Neural cell (in vitro differentiated cells): ENCODE data around the gene GUCD1.

Experiments used
- EP300 ChIP-seq: fragments of 450-650 bp; conservative IDR thresholded peaks from 2 replicates; pipeline ENCODE4 v1.6.1; 2014; ENCODE audit warnings: antibody characterized with exemption, mild to moderate bottlenecking, moderate library complexity; ENCODE audit not compliant: poor library complexity, severe bottlenecking
- EZH2 ChIP-seq: fragments of 200-600, 300-800 bp; shearing (Covaris generic), sonication (generic); IDR thresholded peaks from 2 replicates; pipeline ENCODE4 v1.6.1; 2014; ENCODE audit warnings: antibody characterized with exemption, low read length, borderline replicate concordance, mild to moderate bottlenecking; ENCODE audit not compliant: insufficient read depth, poor library complexity, severe bottlenecking
- POLR2AphosphoS5 ChIP-seq: IDR thresholded peaks from 2 replicates; pipeline ENCODE4 v1.6.1; 2012
- TF ChIP-seq, protein P1 (sequence below): fragments of 450-650 bp; IDR thresholded peaks from 2 replicates; pipeline ENCODE4 v1.5.1; 2014; ENCODE audit warnings: antibody characterized with exemption, mild to moderate bottlenecking, moderate library complexity; ENCODE audit not compliant: poor library complexity, severe bottlenecking
- TF ChIP-seq, protein P2 (sequence below): IDR thresholded peaks from 2 replicates; pipeline ENCODE4 v1.6.1; 2012; ENCODE audit warnings: borderline replicate concordance

DNA sequence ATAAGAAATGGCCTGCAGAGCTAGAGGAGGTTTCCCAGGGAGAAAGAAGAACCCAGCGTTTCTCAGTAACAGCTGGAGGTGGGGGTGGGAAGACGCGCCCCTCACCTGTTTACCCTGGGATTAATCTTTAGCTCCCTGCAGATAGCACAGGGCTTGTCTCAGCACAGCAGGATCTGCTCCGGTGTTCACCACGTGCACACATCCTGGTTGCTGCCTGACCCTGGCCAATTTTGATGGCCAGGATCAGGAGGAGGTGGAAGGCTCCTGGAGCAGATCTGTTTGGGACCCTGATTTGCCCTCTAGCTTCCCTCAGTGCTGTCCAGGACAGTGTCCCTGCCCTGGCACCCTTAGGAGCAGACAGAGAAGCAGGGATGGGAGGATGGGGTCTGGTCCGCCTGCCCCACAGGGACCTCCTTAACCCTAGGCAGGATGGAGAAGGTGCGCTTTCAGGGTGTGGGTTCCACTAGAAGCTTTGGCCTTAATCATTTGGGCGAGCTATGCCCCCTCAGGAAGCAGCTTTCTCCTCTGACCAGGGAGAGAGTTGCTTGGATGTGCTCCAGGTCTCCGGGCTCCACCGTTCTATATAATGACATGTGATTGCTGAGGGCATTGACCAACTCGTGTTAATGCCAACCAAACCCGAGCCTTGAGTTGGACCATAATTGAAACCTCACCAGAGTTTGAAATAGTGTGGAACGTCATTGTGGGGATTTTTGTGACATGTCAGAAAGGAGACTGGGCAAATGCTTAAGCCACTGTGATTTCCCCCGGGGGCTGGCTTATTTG, 40.5 kb downstream of the GUCD1 start:
- TF ChIP-seq, protein P1, sequence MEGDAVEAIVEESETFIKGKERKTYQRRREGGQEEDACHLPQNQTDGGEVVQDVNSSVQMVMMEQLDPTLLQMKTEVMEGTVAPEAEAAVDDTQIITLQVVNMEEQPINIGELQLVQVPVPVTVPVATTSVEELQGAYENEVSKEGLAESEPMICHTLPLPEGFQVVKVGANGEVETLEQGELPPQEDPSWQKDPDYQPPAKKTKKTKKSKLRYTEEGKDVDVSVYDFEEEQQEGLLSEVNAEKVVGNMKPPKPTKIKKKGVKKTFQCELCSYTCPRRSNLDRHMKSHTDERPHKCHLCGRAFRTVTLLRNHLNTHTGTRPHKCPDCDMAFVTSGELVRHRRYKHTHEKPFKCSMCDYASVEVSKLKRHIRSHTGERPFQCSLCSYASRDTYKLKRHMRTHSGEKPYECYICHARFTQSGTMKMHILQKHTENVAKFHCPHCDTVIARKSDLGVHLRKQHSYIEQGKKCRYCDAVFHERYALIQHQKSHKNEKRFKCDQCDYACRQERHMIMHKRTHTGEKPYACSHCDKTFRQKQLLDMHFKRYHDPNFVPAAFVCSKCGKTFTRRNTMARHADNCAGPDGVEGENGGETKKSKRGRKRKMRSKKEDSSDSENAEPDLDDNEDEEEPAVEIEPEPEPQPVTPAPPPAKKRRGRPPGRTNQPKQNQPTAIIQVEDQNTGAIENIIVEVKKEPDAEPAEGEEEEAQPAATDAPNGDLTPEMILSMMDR, result no peak
- TF ChIP-seq EP300, result no peak
- TF ChIP-seq, protein P2, sequence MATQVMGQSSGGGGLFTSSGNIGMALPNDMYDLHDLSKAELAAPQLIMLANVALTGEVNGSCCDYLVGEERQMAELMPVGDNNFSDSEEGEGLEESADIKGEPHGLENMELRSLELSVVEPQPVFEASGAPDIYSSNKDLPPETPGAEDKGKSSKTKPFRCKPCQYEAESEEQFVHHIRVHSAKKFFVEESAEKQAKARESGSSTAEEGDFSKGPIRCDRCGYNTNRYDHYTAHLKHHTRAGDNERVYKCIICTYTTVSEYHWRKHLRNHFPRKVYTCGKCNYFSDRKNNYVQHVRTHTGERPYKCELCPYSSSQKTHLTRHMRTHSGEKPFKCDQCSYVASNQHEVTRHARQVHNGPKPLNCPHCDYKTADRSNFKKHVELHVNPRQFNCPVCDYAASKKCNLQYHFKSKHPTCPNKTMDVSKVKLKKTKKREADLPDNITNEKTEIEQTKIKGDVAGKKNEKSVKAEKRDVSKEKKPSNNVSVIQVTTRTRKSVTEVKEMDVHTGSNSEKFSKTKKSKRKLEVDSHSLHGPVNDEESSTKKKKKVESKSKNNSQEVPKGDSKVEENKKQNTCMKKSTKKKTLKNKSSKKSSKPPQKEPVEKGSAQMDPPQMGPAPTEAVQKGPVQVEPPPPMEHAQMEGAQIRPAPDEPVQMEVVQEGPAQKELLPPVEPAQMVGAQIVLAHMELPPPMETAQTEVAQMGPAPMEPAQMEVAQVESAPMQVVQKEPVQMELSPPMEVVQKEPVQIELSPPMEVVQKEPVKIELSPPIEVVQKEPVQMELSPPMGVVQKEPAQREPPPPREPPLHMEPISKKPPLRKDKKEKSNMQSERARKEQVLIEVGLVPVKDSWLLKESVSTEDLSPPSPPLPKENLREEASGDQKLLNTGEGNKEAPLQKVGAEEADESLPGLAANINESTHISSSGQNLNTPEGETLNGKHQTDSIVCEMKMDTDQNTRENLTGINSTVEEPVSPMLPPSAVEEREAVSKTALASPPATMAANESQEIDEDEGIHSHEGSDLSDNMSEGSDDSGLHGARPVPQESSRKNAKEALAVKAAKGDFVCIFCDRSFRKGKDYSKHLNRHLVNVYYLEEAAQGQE, result no peak
- no peak for TF ChIP-seq EZH2
- TF ChIP-seq POLR2AphosphoS5, result no peak
